GM12878 (cell line): ENCODE measurements around the gene MT1G. TPM values are rescaled to one million over a fixed set of nuclear protein-coding genes. Genes with fewer than 3 reads are reported as not detected.

Experiments used
- ATAC-seq: fragments of 200-7000 bp; cut with Tn5 transposase; 3 replicates; pipeline ENCODE4 v1.9.1; 2020; ENCODE audit warnings: mild to moderate bottlenecking, moderate library complexity
- BruUV-seq: library from RNA; stranded (reverse); fragments of 400-500 nt; replicated peaks from 2 replicates; lab custom pipeline; 2021; lab: Mats Ljungman, UMichigan
- CTCF ChIA-PET: fragments of 300-600 bp; sonication (Branson Sonifier 250); formaldehyde crosslinking; extraction: SDS; loops from one replicate; lab custom pipeline; 2021; ENCODE audit warnings: inconsistent platforms; lab: Yijun Ruan, JAX
- POLR2A ChIA-PET: fragments of 350-600 bp; formaldehyde crosslinking; extraction: SDS; loops from one replicate; lab custom pipeline; 2021; ENCODE audit warnings: inconsistent platforms; lab: Charles Lee
- RAD21 ChIA-PET: fragments of 300-600 bp; sonication (Branson Sonifier 250); formaldehyde crosslinking; loops from one replicate; lab custom pipeline; 2023; ENCODE audit warnings: antibody characterized with exemption; ENCODE audit not compliant: unreplicated experiment; lab: Charles Lee
- SMC1A ChIA-PET: fragments of 300-600 bp; sonication (Branson Sonifier 250); formaldehyde crosslinking; loops from one replicate; lab custom pipeline; 2023; ENCODE audit not compliant: unreplicated experiment, uncharacterized antibody; lab: Charles Lee
- DNase-seq: peaks from one replicate; pipeline ENCODE4 v3.0.0-alpha.2; 2011; ENCODE audit warnings: low read depth, low spot score
- FAIRE-seq: peaks from 3 replicates; lab custom pipeline; 2011; peaks lifted over from hg19 to GRCh38; lab: Jason Lieb, UNC
- H2AFZ ChIP-seq: 2 replicates; pipeline ENCODE4 v1.6.0; 2011; ENCODE audit warnings: low read depth, low read length, control low read depth; ENCODE audit not compliant: control insufficient read depth
- H3K27ac ChIP-seq: 2 replicates; pipeline ENCODE4 v1.5.1; 2011; ENCODE audit warnings: control low read depth; ENCODE audit not compliant: control insufficient read depth, insufficient read depth
- H3K27me3 ChIP-seq, 2 experiments: replicated peaks in 1 of 2; 2 replicates each; pipeline versions ENCODE4 v1.6.0 to v1.6.1; 2011; ENCODE audit warnings: low read length in 1 of 2; ENCODE audit not compliant: control insufficient read depth in 2 of 2, insufficient read depth in 2 of 2
- H3K36me3 ChIP-seq, 2 experiments: 2 replicates each; pipeline ENCODE4 v1.5.1; 2011; ENCODE audit warnings: low read length in 1 of 2; ENCODE audit not compliant: control insufficient read depth in 2 of 2, insufficient read depth in 2 of 2
- H3K4me1 ChIP-seq: 2 replicates; pipeline ENCODE4 v1.6.1; 2011; ENCODE audit warnings: mild to moderate bottlenecking, low read length, moderate library complexity, mixed read lengths; ENCODE audit not compliant: control insufficient read depth, insufficient read depth
- H3K4me2 ChIP-seq: 2 replicates; pipeline ENCODE4 v1.6.0; 2011; ENCODE audit warnings: control low read depth; ENCODE audit not compliant: control insufficient read depth, insufficient read depth
- H3K4me3 ChIP-seq: fragments of 200-600 bp; sonication (generic); 2 replicates; pipeline ENCODE4 v1.5.1; 2016
- H3K79me2 ChIP-seq: 2 replicates; pipeline ENCODE4 v1.6.0; 2011; ENCODE audit warnings: low read length; ENCODE audit not compliant: control insufficient read depth, insufficient read depth
- H3K9ac ChIP-seq: 2 replicates; pipeline ENCODE4 v1.8.0; 2011; ENCODE audit warnings: low read length, control low read depth, mixed read lengths; ENCODE audit not compliant: control insufficient read depth, insufficient read depth
- H3K9me3 ChIP-seq: replicated peaks from 3 replicates; pipeline ENCODE4 v1.5.1; 2011; ENCODE audit warnings: mild to moderate bottlenecking, low read length; ENCODE audit not compliant: control insufficient read depth, insufficient read depth
- H4K20me1 ChIP-seq: 2 replicates; pipeline ENCODE4 v1.6.0; 2011; ENCODE audit not compliant: control insufficient read depth, insufficient read depth
- BACH1 ChIP-seq: fragments of 450-650 bp; IDR thresholded peaks from 2 replicates; pipeline ENCODE4 v1.6.1; 2017; ENCODE audit warnings: mild to moderate bottlenecking, borderline replicate concordance
- CHD4 ChIP-seq: fragments of 200-600 bp; sonication (generic); IDR thresholded peaks from 2 replicates; pipeline ENCODE4 v1.6.1; 2016; ENCODE audit warnings: mild to moderate bottlenecking
- CREB1 ChIP-seq: IDR thresholded peaks from 2 replicates; pipeline ENCODE4 v1.6.1; 2012; ENCODE audit warnings: low read depth, mild to moderate bottlenecking, inconsistent platforms
- EZH2 ChIP-seq: IDR thresholded peaks from 2 replicates; pipeline ENCODE4 v1.6.1; 2012; ENCODE audit warnings: low read depth, mild to moderate bottlenecking, control low read depth, inconsistent platforms, low read length, borderline replicate concordance; ENCODE audit not compliant: control insufficient read depth
- RFX5 ChIP-seq: IDR thresholded peaks from 2 replicates; pipeline ENCODE4 v1.6.1; 2011; ENCODE audit warnings: low read depth, low read length, improper control_type of control experiment
- RUNX3 ChIP-seq: IDR thresholded peaks from 2 replicates; pipeline ENCODE4 v1.6.1; 2012; ENCODE audit warnings: low read length, inconsistent platforms
- TAF1 ChIP-seq: IDR thresholded peaks from 2 replicates; pipeline ENCODE4 v1.6.1; 2011; ENCODE audit warnings: mild to moderate bottlenecking, low read depth, low read length, borderline replicate concordance
- ZBED1 ChIP-seq: IDR thresholded peaks from 2 replicates; pipeline ENCODE4 v1.6.1; 2016; ENCODE audit warnings: borderline replicate concordance
- ZNF207 ChIP-seq: fragments of 450-650 bp; IDR thresholded peaks from 2 replicates; pipeline ENCODE4 v1.6.1; 2014; ENCODE audit warnings: antibody characterized with exemption, mild to moderate bottlenecking, borderline replicate concordance
- ZNF274 ChIP-seq: IDR thresholded peaks from one replicate; pipeline ENCODE4 v1.8.0; 2011; ENCODE audit not compliant: insufficient read length, insufficient read depth
- WGBS: methylation state at CpG from one replicate; pipeline ENCODE4 v1.1.6; 2016; ENCODE audit warnings: low lambda C conversion rate; ENCODE audit not compliant: insufficient replicate concordance, insufficient coverage; ENCODE audit errors: missing lambda C conversion rate; 5-methylcytosine and 5-hydroxymethylcytosine counted together
- in situ Hi-C: fragments of 300-500 bp; cut with MboI; formaldehyde crosslinking; loops from 9 replicates; pipeline ENCODE4 v1.14.3; 2018; ENCODE audit warnings: mixed read lengths
- intact Hi-C: fragments of 100-400 bp; cut with micrococcal nuclease; formaldehyde crosslinking; loops from one replicate; pipeline ENCODE4 v1.14.2; 2022; ENCODE audit not compliant: unreplicated experiment
- polyA plus RNA-seq, 11 experiments: library from polyadenylated mRNA; depleted of rRNA in 4 of 11; unstranded in 6 of 11; stranded (reverse) in 5 of 11; fragments of >200 nt; fragmentation: Nextera tagmentation in 4 of 11; fragmentation: Illumina TruSeq in 1 of 11; extraction: Ambion mirVana in 4 of 11; extraction: Trizol in 1 of 11; gene quantifications; 1 replicate in 1 of 11; 2 replicates in 10 of 11; pipeline versions ENCODE4 v1.2.1 to v1.2.3, GENCODE V29; 2011 to 2016; ENCODE audit warnings: inconsistent platforms in 2 of 11, missing spikeins in 2 of 11, low read depth in 1 of 11
- total RNA-seq, 4 experiments: library from RNA; depleted of rRNA in 3 of 4; stranded (reverse); fragments of >200 nt in 3 of 4; fragmentation: Illumina TruSeq in 1 of 4; extraction: Trizol in 1 of 4; gene quantifications; 2 replicates each; pipeline versions ENCODE4 v1.2.1 to v1.2.3, GENCODE V29; 2013 to 2021
- TF ChIP-seq, protein P1 (sequence below): fragments of 450-650 bp; IDR thresholded peaks from 2 replicates; pipeline ENCODE4 v1.6.1; 2014; ENCODE audit warnings: mild to moderate bottlenecking
- TF ChIP-seq, protein P2 (sequence below): IDR thresholded peaks from 2 replicates; pipeline ENCODE4 v1.6.1; 2012; ENCODE audit warnings: low read depth, low read length, improper control_type of control experiment

Gene MT1G
- total and polyA plus RNA-seq, 10 of the 15 experiments (the other 5 are each of a cell fraction or from before 2014, with no cell fraction given): 1.2 to 9.1 (median 4.6) TPM

DNA sequence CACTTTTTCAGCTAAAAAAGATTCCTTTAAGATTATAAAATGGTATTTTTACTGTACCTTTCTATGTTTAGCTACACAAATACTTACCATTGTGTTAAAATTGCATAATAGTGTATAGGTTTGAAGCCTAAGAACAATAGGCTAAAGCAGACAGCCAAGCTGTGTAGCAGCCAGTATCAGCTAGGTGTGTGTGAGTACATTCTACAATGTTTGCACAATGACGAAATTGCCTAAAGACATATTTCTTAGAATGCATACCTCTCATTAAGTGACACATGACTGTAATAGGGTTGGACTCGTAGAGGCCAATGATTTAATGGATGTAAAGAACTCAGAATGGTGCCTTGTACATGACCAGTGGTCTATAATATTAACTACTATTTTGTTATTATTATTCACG is 18.0 kb downstream of the MT1G start:
- no TSS peak for BruUV-seq
- ChIA-PET RAD21 (no interaction called here), CTCF (interaction anchor here (0.6 kb wide), 1 partner anchor 51 kb away, joined by 3 read pairs; no protein-coding TSS in a partner anchor), SMC1A (no interaction called here), POLR2A (interaction anchor here (0.6 kb wide), 1 partner anchor 24 kb away, joined by 3 read pairs; the partner anchor contains the start of gene MT1E)
- ATAC-seq (no peak), DNase-seq (no peak), FAIRE-seq (no peak)
- Histone ChIP-seq H3K27ac (no peak overlapping the region), H3K4me2 (no peak overlapping the region), H3K9ac (no peak overlapping the region), H3K4me3 (no peak overlapping the region), H3K27me3 (peaks cover 8 to 14% of the 10 kb centered on the region in 2 experiments), H4K20me1 (no peaks in the 10 kb centered on the region), H3K9me3 (no peaks in the 10 kb centered on the region), H3K79me2 (no peaks in the 10 kb centered on the region), H2AFZ (no peak overlapping the region), H3K4me1 (no peaks in the 10 kb centered on the region), H3K36me3 (no peaks in the 10 kb centered on the region)
- intact Hi-C loops (no loop called here), in situ Hi-C loops (no loop called here)
- WGBS: 17% methylated on average over 3 of the region's 3 CpGs
- TF ChIP-seq TAF1 (no peak), RUNX3 (no peak), CREB1 (no peak), EZH2 (no peak), ZNF207 (no peak), RFX5 (no peak), BACH1 (no peak), ZBED1 (no peak), CHD4 (no peak), ZNF274 (no peak)
- TF ChIP-seq, protein P1, sequence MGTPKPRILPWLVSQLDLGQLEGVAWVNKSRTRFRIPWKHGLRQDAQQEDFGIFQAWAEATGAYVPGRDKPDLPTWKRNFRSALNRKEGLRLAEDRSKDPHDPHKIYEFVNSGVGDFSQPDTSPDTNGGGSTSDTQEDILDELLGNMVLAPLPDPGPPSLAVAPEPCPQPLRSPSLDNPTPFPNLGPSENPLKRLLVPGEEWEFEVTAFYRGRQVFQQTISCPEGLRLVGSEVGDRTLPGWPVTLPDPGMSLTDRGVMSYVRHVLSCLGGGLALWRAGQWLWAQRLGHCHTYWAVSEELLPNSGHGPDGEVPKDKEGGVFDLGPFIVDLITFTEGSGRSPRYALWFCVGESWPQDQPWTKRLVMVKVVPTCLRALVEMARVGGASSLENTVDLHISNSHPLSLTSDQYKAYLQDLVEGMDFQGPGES: no peak
- TF ChIP-seq, protein P2, sequence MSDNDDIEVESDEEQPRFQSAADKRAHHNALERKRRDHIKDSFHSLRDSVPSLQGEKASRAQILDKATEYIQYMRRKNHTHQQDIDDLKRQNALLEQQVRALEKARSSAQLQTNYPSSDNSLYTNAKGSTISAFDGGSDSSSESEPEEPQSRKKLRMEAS: no peak
